GM20431 (cell line): Measurements from ENCODE around the gene SSBP3.

Source experiments
- in situ Hi-C: fragments of 300-500 bp; cut with MseI, MboI; formaldehyde crosslinking; loops from one replicate; pipeline ENCODE4 v1.15.0; 2020; ENCODE audit warnings: low sequenced_read_pairs; ENCODE audit not compliant: unreplicated experiment

Gene SSBP3

DNA sequence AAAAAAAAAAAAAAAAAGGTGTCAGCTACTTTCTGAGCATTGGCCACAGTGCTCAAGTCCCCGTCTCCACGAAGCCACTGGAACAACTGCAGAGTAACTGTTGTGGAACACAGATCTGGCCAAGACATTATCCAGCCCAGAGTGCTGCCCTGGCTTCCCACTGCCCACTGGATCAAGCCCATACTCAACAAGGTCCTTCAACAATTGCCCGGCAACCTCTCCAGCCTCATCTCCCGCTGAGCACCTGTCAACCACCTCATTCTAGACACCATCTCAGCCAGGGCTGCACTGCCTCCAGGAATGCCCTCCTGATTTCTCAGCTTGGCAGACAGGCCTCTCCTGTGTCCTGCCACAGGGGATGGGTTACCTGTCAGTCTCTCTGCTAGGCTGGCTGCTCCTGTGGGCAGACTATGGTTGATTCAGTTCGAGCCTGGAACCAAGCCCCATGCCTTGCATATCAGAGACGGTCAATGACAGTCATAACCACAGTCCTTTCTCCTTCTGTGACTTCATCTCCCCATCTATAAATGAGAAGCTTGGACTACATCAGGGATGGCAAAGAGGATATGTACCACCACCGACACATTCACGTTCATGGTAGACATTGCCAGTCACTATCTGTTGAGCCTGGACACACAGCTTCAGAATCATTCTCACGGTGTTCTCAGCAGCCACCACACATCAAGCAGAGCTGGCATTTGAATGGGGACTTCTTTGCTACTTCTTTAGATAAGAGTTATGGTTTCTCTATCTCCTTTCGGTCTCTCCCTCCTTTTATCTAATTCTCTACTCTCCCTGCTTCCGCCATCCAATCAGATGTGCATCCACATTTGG is 129.4 kb downstream of the SSBP3 start:
- in situ Hi-C loops = no loop called here

DNA sequence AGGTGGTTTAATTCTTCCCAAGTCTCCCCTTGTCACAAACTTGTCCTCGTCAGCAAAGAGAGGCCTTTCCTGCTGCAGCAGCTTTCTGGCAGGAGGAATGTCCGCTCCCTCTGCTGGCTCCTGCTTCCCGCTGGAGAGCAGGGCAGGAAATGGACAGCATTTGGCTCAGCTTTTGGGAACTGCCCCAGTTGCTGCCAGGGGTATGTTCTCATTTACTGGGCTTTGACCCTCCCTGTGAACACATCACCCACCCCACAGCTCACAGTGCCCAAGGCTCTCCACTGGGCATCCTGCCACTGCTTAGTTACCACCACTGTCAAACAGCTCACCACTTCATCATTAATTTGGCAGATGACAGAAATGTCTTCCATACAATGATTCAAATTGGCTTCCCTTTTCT is 130.8 kb downstream of the SSBP3 start:
- in situ Hi-C loops = no loop called here

DNA sequence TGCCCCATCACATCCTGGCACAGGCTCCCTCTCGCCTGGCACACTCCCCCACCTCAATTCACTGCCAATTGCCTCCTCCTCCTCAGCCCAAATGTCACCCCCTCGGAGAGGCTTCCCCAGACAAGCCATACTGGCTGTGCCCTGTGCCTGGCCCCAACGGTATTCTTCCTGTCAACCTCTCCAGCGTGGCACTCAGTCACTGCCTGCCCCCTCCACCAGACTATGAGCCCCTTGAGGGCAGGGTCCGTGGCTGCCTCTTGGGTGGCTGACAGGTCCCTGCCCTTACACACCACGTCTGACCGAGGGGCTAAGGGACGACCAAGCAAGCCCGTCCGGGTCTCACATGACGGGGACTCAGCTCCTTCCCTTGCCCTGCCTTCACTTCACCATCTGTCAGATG is 131.3 kb downstream of the SSBP3 start:
- in situ Hi-C loops = no loop called here

DNA sequence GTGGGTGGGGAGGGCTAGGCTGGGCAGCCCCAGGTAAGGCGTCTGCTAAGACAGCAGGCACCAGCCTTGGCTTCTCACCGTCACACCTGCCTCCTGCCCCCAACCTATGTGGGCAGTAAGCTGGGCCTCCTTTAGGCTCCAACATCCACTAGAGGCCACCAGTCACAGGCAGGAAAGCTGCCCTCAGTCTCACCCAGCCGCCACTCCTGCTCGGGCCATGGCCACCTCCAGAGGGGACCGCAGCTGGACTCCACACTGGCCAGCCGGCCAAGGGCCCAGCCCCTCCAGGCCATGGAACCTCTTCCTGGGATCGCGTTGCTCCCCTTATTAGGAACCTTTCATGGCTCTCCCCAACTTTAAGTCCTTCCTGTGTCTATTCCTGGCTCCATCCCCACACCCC is 131.7 kb downstream of the SSBP3 start:
- in situ Hi-C loops = no loop called here

DNA sequence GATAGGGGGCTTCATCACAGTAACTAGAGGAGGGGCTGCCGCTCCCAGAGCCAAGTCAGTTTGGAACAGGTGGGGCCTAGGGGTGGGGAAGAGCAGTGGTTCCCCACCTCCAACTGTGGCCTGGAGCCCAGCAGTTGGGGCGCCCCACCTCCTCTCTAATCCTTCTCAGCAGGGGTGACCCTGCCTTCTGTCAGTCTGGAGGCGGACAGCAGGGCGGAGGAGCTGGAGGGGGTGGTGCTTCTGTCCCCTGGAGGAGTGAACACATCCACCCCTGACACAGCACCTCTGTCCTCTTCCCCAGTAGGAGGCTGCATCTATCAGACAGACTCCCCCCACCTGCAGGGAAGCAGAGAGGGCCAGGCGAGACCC is 132.4 kb downstream of the SSBP3 start:
- in situ Hi-C loops = no loop called here

DNA sequence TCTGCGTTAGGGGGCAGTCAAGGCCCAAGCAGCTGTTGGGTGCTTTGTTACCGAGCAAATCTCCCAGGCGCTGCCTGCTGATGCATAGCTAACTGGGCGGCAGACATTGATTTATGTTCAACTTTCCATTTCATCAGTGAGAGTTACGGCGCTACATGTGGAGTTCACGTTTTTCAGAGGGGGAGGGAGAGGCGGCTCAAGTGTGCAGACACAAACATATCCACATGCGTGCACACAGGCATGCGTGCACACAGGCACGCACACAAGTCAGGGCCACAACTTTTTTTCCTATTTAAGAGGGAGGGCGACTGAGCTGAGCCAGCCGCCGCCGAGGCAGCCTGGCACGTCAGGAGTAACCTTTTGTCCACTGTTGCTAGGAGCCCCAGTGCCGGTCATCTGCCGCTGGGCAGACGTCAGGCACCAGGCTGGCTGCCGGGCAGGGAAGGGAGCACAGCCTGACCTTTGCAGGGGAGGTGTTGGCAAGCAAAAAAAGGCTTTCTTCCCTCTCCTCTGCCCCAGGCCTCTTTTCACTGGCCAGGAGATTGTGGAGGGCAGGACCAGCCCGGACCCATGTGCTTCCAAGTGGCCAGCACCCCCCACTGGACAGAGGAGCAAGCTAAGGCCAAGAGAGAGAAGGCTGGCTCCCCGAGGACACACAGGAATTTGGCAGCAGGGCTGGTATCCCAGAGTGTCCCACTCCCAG is 133.0 kb downstream of the SSBP3 start:
- in situ Hi-C loops = no loop called here

DNA sequence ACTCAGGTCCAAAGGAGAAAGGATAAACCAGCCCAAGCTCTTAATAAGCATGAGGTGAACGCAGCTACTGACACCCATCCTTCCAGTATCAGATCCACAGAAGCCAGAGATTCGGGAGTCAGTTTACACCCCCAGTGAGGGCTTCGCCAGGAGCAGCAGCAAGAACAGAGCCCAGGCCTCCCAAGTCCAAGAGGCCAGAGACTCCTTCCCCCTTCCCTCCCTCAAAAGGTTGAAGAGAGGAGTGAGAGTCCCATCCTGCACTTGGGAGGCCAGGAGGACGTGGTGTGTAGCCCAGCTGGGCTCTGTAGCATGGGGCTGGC is 133.5 kb downstream of the SSBP3 start:
- in situ Hi-C loops = no loop called here

DNA sequence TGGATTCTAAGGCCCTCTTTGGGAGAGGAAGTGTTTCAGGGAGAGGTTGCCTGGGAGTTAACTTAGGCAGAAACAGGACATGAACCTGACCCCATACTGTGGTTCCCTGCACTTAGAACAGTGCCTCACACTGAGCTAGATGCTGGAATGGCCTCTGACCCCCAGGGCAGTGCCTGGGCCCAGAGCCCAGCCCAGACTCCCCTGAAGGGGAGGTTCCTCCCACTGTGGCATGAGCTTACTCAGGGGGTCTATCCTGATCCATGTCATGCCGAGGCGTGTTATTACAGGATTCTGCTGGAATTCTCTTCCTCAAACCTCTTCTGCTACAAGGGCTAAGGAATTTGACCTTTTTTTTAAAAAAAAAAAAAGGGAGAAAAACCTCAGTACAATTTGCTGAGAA is 134.1 kb downstream of the SSBP3 start:
- in situ Hi-C loops = no loop called here

DNA sequence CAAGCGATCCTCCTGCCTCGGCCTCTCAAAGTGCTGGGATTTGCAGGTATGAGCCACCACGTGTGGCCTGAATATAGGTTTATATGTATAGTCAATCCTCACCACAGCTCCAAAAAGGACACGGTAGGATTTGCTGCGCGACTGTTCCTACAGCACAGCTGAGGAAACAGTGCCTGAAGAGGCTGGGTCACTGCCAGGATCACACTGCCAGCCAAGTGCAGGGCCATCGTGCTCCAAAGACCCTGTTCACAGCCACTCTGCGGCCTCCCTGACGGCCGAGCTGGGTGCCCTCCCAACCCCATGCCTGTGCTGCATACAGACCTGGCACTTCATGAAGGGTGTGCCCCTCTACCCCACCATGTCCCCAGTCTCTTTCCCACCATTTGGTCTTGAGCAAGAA is 134.9 kb downstream of the SSBP3 start:
- in situ Hi-C loops = no loop called here

DNA sequence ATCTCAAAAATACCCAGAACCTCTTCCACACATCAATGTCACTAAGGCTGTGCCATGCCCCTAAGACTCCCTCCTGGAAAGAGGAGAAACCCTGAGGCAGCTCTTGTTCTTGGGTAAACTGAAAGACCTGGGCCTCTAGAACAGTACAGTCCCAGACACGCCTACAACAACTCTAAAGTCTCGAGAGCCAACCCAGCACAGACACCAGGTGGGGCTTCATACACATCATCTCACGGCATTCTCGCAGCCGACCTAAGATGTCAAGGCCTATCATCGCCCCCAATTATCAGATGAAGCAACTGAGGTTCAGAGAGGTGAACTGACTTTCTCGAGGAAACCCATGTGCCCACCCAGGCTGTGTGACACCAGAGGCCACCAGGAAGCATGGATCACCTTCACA is 135.7 kb downstream of the SSBP3 start:
- in situ Hi-C loops = no loop called here

DNA sequence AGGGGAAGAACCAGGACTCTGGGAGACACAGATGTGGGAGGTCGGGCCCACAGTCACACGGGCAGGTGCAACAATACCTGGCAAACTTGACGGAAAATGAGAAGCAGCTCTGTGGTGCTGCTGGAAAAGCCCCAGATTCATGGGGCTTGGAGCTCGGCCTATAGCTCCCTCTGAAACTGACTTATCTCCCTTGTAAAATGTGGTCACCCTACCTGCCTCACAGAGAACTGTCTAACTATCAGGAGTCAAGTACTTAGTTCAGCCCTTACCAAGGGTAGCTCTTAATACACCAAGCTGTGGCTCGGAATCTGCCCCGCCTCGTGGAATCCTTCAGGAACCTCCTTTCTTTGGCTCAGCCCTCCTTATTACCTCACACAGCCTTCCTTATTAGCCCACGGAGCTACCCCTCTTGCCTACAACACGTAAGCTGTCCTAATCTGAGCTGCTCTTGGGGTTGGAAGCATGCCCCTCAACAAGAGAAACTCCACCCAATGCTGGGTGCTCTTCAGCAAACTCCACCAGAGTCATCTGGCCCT is 137.4 kb downstream of the SSBP3 start:
- in situ Hi-C loops = no loop called here

DNA sequence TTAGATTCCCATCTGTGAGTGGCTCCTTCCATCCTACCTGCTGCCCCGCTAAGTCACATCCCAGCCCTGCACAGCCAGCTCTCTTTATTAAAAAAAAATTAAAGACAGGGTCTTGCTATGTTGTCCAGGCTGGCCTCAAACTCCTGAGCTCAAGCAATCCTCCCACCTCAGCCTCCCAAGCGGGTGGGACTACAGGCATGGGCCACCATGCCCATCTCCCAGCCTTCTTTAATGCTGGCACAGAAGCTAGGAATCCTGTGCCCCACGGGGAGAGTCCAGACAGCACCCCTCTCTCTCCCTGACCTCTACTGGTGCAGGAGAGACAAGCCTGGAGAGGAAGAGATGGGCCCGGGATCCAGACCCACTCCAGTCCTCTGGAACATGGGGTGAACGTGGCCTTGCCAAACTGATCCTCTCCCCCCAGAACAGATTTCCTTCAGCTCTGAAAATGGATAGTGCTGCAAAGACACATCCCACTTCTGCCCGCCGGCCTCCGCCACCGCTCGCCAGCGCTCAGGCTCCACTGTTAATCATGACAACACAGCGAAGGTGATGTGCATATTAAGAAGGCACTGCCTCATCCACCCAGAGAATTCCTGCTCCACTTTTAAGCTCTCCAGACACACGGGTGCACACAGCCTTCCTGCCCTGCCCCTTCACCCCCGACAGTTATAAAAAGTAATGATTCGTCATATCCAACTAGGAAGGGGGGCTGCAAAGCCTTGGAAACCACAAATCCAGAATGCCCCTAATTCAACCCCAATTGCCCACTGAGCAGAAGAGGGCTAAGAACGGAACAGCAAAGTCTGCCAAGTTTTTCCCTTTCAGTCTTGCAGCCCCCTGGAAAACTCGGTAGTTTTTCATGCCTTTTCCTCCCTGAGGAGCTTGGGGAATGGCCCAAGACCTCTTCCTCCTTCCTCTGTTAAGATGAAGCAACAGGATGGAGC is 138.1 kb downstream of the SSBP3 start:
- in situ Hi-C loops = no loop called here

DNA sequence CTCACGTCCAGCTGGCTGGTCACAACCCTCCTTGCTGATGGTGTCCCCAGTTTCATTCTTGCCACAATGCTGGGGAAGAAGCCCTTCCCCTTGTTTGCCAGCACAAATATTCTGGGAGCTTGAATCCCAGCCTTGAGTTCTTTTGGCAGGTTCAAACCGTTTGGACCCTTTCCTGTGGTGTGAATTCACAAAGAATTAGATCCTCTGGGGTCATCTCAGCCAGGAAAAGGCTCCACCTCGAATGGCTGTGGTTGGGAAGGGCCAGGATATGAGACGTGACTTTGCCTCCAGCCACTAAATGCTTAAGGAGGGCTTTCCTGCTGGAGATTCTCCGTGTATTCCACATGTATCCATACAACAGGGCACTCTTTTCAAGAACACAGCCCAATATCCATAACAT is 139.3 kb downstream of the SSBP3 start:
- in situ Hi-C loops = no loop called here

DNA sequence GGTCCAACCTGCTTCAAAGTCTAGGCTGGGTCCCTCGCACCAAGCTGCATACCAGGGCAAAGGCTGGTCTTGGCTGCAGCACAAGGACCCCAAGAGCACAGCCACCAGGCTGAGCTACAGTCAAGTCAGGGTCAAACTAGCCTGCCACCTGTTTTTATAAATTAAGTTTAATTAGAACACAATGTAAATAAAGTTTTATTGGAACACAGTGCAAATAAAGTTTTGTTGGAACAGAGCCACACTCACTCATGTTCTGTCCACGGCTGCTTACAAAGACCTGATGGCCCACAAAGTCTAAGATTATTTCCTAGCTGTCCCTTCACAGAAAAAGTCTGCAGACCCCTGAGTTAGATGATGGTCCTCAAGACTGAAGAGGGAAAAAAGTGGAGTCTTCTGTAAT is 140.0 kb downstream of the SSBP3 start:
- in situ Hi-C loops = no loop called here

DNA sequence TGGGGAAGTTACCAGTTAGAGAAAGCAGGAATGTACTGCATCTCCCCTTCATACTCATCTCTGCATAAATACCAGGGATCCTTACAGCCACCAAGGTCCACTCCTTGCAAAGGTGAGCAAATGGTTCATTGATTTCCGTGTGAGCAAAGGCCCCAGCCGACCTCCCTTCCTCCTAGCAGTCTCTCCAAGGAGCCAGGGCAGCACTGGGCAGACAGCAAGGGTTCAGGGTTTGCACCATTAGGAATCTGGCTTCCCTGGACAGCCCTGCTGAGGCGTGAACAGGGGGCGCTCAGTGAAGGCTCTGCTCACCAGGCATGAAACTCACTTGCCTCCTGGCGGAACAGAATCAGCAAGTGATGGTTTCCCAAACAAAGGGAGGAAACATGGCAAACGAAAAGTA is 140.5 kb downstream of the SSBP3 start:
- in situ Hi-C loops = no loop called here

DNA sequence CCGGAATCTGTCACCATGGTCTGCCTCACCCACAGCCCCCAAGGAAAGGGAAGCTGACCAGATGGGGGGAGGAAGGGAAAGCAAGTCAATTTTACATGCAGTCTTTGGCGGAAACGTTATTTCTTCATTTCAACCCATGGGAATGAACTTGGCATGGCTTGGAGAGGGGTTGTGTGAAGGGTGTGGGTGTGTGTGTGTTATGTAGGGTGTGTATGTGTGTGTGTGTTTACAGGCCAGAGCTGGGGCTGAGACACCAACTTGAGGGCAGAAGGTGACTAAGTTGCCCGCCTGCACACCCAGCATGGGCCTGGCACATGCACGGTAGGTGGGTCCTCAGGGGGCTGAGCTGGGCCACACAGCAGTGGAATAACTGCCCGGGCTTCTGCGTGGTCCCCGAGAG is 141.1 kb downstream of the SSBP3 start:
- in situ Hi-C loops = no loop called here

DNA sequence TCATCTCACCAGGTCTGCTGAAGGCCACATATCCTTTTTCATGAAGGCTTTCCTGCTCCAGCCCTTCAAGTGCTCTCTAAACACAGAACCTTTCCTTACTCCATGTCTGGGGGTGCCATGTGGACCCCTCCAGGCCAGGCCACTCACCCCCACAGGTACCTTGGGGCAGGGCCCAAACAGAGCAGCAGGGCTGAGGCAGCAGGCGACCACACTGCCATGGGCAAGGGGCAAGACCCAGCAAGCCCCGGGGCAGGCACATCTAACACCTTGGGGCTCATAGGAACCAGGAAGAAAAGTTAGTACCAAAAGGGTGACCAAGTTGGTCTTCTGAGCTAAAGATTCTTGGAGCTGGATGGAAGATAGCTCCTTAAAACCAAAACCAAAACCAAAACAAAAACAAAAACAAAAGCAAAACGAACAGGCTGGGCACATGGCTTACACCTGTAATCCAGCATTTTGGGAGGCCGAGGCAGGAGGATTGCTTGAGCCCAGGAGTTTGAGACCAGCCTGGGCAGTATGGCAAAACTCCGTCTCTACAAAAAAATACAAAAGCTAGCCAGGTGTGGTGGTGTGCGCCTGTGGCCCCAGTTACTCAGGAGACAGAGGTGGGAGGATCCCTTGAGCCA is 142.5 kb downstream of the SSBP3 start:
- in situ Hi-C loops = no loop called here

DNA sequence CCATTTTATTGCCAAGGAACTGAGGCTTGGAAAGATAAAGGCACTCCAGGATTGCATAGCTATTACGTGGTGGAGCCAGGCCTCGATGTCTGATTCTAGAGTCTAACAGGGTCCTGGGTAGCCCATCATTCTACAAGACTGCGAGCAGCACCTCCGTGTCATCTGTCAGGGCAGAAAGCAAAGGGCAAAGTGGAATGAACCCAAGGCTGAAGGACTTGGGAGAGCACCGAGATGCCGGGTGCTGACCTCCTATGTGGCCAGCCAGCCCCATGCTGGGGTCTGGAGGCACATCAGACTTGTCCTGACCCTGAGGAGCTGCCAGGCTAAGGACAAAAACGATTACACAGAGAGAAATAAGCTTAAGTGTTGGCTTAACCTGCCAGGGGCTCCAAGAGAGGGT is 143.9 kb downstream of the SSBP3 start:
- in situ Hi-C loops = no loop called here

DNA sequence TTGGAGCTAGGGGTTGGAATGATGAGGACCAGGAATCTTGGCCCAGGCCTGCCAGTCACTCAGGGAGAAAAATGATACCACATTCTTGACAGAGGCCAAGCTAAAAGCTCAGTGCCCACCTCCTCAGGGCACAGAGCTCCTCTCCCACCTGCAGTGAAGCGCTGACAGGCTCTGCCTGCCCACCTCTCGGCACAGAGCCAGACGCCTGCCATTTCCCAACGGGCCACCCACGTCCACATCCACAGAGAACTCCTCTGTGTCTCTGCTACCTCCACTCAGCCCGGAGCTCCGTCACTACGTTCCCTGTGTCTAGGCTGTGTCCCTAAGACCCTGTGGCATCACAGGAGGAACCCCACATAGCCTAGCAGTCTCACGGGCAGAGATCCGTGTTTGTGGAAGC is 145.4 kb downstream of the SSBP3 start:
- in situ Hi-C loops = no loop called here

DNA sequence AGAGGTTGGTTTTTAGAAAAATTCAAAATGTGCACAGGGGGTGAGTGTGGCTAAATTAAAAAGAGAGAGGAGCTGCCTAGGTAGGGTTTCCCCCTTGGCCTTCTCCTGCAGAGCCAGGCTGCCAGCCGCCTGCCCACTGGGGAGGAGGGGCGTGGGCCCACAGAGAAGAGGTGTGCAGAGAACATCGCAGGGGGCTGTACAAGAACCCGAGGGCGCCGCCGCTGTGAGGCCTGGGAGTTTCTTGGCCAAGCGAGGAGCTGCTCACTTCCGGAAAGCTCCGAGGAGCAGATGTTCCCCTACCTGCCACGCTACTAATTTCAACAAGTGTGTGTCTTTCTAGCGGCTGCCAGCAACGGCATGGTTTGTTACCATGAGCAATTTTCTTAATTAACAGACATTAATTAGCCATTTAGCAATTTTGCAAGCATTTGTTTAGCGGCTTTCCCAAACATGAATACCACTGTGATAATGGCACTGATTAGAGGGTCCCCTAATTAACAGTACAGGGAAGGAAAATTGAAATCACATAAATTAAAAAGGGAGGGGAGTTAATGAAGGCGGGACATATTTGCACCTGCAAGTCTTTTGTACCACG is 146.6 kb downstream of the SSBP3 start:
- in situ Hi-C loops = no loop called here
